ENCODE data around the gene PRDM11. TPM values are rescaled to one million over a fixed set of nuclear protein-coding genes. Genes with fewer than 3 reads are reported as not detected.

The PRDM11 gene
- total RNA-seq, 1 donor from 2014 or later: 36.5 TPM

- Histone ChIP-seq H3K9me3 (no peaks in the 10 kb centered on the region), H3K36me3 (peaks cover 32 to 42% of the 10 kb centered on the region in 2 donors), H3K27me3 (no peaks in the 10 kb centered on the region), H3K4me1 (no peaks in the 10 kb centered on the region), H3K27ac (no peak overlapping the region), H3K4me3 (no peak overlapping the region)
- intact Hi-C loops (cut with DNase I): no loop called here
- TF ChIP-seq CTCF (IDR thresholded peaks at IDR 0.05): no peak
- DNase-seq (ENCODE audit: low spot score in 2 of 2): no peak
These were observed 79.8 kb downstream of the PRDM11 start for GRCh38 chr11:45225961-45226871.

GRCh38 chr11:45226901-45227300 is 80.5 kb downstream of the PRDM11 start:
- DNase-seq (ENCODE audit: low spot score in 2 of 2): no peak
- H3K36me3 ChIP-seq: peaks cover 29 to 42% of the 10 kb centered on the region in 2 donors
- TF ChIP-seq CTCF (IDR thresholded peaks at IDR 0.05): no peak

GRCh38 chr11:45227836-45228235 is 81.4 kb downstream of the PRDM11 start:
- intact Hi-C loops (cut with DNase I): no loop called here
- DNase-seq (ENCODE audit: low spot score in 2 of 2): no peak
- peaks cover 29 to 37% of the 10 kb centered on the region in 2 donors for H3K36me3 ChIP-seq

More at GRCh38 chr11:45226901-45227300, 80.5 kb downstream of the PRDM11 start:
- H3K9me3 ChIP-seq: no peaks in the 10 kb centered on the region
- H3K27me3 ChIP-seq: no peaks in the 10 kb centered on the region
- H3K4me3 ChIP-seq: no peak overlapping the region
- intact Hi-C loops (cut with DNase I): no loop called here
- H3K4me1 ChIP-seq: no peaks in the 10 kb centered on the region
- H3K27ac ChIP-seq: no peak overlapping the region

GRCh38 chr11:45229401-45230020 is 83.1 kb downstream of the PRDM11 start:
- Histone ChIP-seq H3K27ac (no peak overlapping the region), H3K9me3 (no peaks in the 10 kb centered on the region), H3K4me1 (peaks cover 3 to 7% of the 10 kb centered on the region in 2 donors), H3K4me3 (no peak overlapping the region), H3K36me3 (peaks cover 25 to 29% of the 10 kb centered on the region in 2 donors), H3K27me3 (no peaks in the 10 kb centered on the region)
- no peak for DNase-seq (ENCODE audit: low spot score in 2 of 2)
- no peak for TF ChIP-seq CTCF (IDR thresholded peaks at IDR 0.05)
- intact Hi-C loops (cut with DNase I): loop anchor here (5.0 kb wide), 1 partner anchor 103 kb away; no protein-coding TSS in a partner anchor

More at GRCh38 chr11:45227836-45228235, 81.4 kb downstream of the PRDM11 start:
- H3K4me1 ChIP-seq: peaks cover 0 to 2% of the 10 kb centered on the region in 2 donors
- no peak overlapping the region for H3K27ac ChIP-seq
- no peak overlapping the region for H3K4me3 ChIP-seq
- H3K9me3 ChIP-seq: no peaks in the 10 kb centered on the region
- no peak for TF ChIP-seq CTCF (IDR thresholded peaks at IDR 0.05)
- no peaks in the 10 kb centered on the region for H3K27me3 ChIP-seq

GRCh38 chr11:45232341-45233080 is 86.1 kb downstream of the PRDM11 start:
- TF ChIP-seq CTCF (IDR thresholded peaks at IDR 0.05): no peak
- DNase-seq (ENCODE audit: low spot score in 2 of 2): no peak
- intact Hi-C loops (cut with DNase I): loop anchor here (1.0 to 5.0 kb wide), 2 partner anchors 100 to 122 kb away; no protein-coding TSS in a partner anchor

More at GRCh38 chr11:45232341-45233080, 86.1 kb downstream of the PRDM11 start:
- Histone ChIP-seq H3K4me3 (no peak overlapping the region), H3K9me3 (no peaks in the 10 kb centered on the region), H3K27me3 (no peaks in the 10 kb centered on the region), H3K36me3 (peaks cover under 1 to 5% of the 10 kb centered on the region in 2 donors), H3K4me1 (peaks cover 3 to 7% of the 10 kb centered on the region in 2 donors), H3K27ac (peak overlapping the region in 1 of 2 donors; percentile 5)
